GM12864 (cell line): ENCODE data around the gene GALNT7.

Source experiments
- DNase-seq: peaks from one replicate; pipeline ENCODE4 v3.0.0-alpha.2; 2011; ENCODE audit warnings: low read depth
- H3K4me3 ChIP-seq: 2 replicates; pipeline ENCODE4 v1.5.1; 2011; ENCODE audit warnings: mild to moderate bottlenecking, low read depth, low read length, control low read depth
- CTCF ChIP-seq: IDR thresholded peaks from 2 replicates; pipeline ENCODE4 v1.5.1; 2011; ENCODE audit warnings: low read depth, mild to moderate bottlenecking, moderate library complexity, low read length, control low read depth, inconsistent platforms; ENCODE audit errors: missing control alignments

GALNT7 gene

GRCh38 chr4:173257732-173258717, 89.4 kb downstream of the GALNT7 start:
- peak; percentile 78 for TF ChIP-seq CTCF
- DNase-seq: no peak
- no peak overlapping the region for H3K4me3 ChIP-seq

GRCh38 chr4:173258866-173259265, 90.3 kb downstream of the GALNT7 start:
- no peak for DNase-seq

GRCh38 chr4:173259310-173259709, 90.7 kb downstream of the GALNT7 start:
- DNase-seq: no peak
- H3K4me3 ChIP-seq: no peak overlapping the region
- no peak for TF ChIP-seq CTCF

More at GRCh38 chr4:173258866-173259265, 90.3 kb downstream of the GALNT7 start:
- no peak for TF ChIP-seq CTCF
- no peak overlapping the region for H3K4me3 ChIP-seq

- H3K4me3 ChIP-seq: no peak overlapping the region
- DNase-seq: no peak
- no peak for TF ChIP-seq CTCF
Observed at GRCh38 chr4:173261052-173261451, 92.4 kb downstream of the GALNT7 start.

GRCh38 chr4:173262375-173262774, 93.8 kb downstream of the GALNT7 start:
- DNase-seq: no peak
- no peak overlapping the region for H3K4me3 ChIP-seq
- TF ChIP-seq CTCF: no peak

- TF ChIP-seq CTCF: no peak
- no peak for DNase-seq
- no peak overlapping the region for H3K4me3 ChIP-seq
Observed at GRCh38 chr4:173264245-173264644, 95.6 kb downstream of the GALNT7 start.
